GM21528 (cell line): ENCODE data around the gene NUDT7.

Experiments used
- ATAC-seq: cut with Tn5 transposase; IDR thresholded peaks from one replicate; pipeline ENCODE4 v1.9.1; 2021; ENCODE audit warnings: mild to moderate bottlenecking, moderate library complexity; ENCODE audit not compliant: unreplicated experiment, low FRiP score

Gene NUDT7

GRCh38 chr16:77722309-77723107, at the start of gene NUDT7:
TSS of gene NUDT7 (plus strand) at chr16:77722514. CDS start at chr16:77722583, 69 bp downstream.
- peak; percentile 89 for ATAC-seq

GRCh38 chr16:77674888-77675287, 47.4 kb upstream of the NUDT7 start:
- no peak for ATAC-seq

GRCh38 chr16:77675464-77676324, 46.6 kb upstream of the NUDT7 start:
- no peak for ATAC-seq

- no peak for ATAC-seq
Observed at GRCh38 chr16:77677129-77677528, 45.2 kb upstream of the NUDT7 start.

- ATAC-seq: no peak
Observed at GRCh38 chr16:77679391-77679790, 42.9 kb upstream of the NUDT7 start.

GRCh38 chr16:77679901-77680300, 42.4 kb upstream of the NUDT7 start:
- no peak for ATAC-seq

GRCh38 chr16:77680496-77680895, 41.8 kb upstream of the NUDT7 start:
- no peak for ATAC-seq

GRCh38 chr16:77682586-77682985, 39.7 kb upstream of the NUDT7 start:
- no peak for ATAC-seq

- no peak for ATAC-seq
Observed at GRCh38 chr16:77683397-77684180, 38.7 kb upstream of the NUDT7 start.

GRCh38 chr16:77684181-77684526, 38.2 kb upstream of the NUDT7 start:
- ATAC-seq: no peak

- no peak for ATAC-seq
Observed at GRCh38 chr16:77686385-77686784, 35.9 kb upstream of the NUDT7 start.

- no peak for ATAC-seq
Observed at GRCh38 chr16:77689971-77690370, 32.3 kb upstream of the NUDT7 start.

GRCh38 chr16:77690416-77690815, 31.9 kb upstream of the NUDT7 start:
- no peak for ATAC-seq

GRCh38 chr16:77692612-77693011, 29.7 kb upstream of the NUDT7 start:
- no peak for ATAC-seq

GRCh38 chr16:77696149-77696548, 26.2 kb upstream of the NUDT7 start:
- no peak for ATAC-seq

GRCh38 chr16:77700846-77701245, 21.5 kb upstream of the NUDT7 start:
- ATAC-seq: no peak

GRCh38 chr16:77705351-77705750, 17.0 kb upstream of the NUDT7 start:
- ATAC-seq: no peak

GRCh38 chr16:77711179-77711578, 11.1 kb upstream of the NUDT7 start:
- ATAC-seq: no peak

- no peak for ATAC-seq
Observed at GRCh38 chr16:77711775-77712174, 10.5 kb upstream of the NUDT7 start.

GRCh38 chr16:77715145-77715544, 7.2 kb upstream of the NUDT7 start:
- ATAC-seq: no peak

- peak; percentile 36 for ATAC-seq
Observed at GRCh38 chr16:77721752-77722308, 484 bp upstream of the NUDT7 start.
